Skeletal muscle tissue (tissue), 4 donors: Measurements from ENCODE around the gene RPGRIP1L. TPM values are rescaled to one million over a fixed set of nuclear protein-coding genes. Genes with fewer than 3 reads are reported as not detected.
"Not testable (repeated sequence)": the region's sequence is repeated elsewhere in the genome, so short reads cannot be mapped to it uniquely, and the experiment has no call there.

ENCODE experiments used
- H3K27ac ChIP-seq: one replicate; pipeline ENCODE4 v1.7.0; 2013; ENCODE audit warnings: mild to moderate bottlenecking, low read depth, low read length, inconsistent platforms
- H3K27me3 ChIP-seq, 3 donors: one replicate each; pipeline ENCODE4 v1.7.0; 2013; ENCODE audit warnings: low read length in 3 of 3; ENCODE audit not compliant: control insufficient read depth in 3 of 3, insufficient read depth in 3 of 3
- H3K36me3 ChIP-seq, 3 donors: one replicate each; pipeline ENCODE4 v1.7.0; 2013; ENCODE audit warnings: low read length in 3 of 3; ENCODE audit not compliant: control insufficient read depth in 3 of 3, insufficient read depth in 3 of 3
- H3K4me1 ChIP-seq, 3 donors: one replicate each; pipeline ENCODE4 v1.7.0; 2013; ENCODE audit warnings: low read length in 3 of 3, mild to moderate bottlenecking in 3 of 3; ENCODE audit not compliant: control insufficient read depth in 3 of 3, insufficient read depth in 3 of 3
- H3K4me3 ChIP-seq, 3 donors: one replicate each; pipeline ENCODE4 v1.7.0; 2013; ENCODE audit warnings: low read length in 3 of 3
- H3K9ac ChIP-seq, 3 donors: one replicate each; pipeline ENCODE4 v1.7.0; 2013; ENCODE audit warnings: low read length in 3 of 3, mild to moderate bottlenecking in 3 of 3, moderate library complexity in 2 of 3, low read depth in 1 of 3
- H3K9me3 ChIP-seq, 3 donors: one replicate each; pipeline ENCODE4 v1.7.0; 2013; ENCODE audit warnings: low read length in 3 of 3; ENCODE audit not compliant: control insufficient read depth in 3 of 3
- total RNA-seq: library from RNA; depleted of rRNA; stranded (reverse); fragments of >200 nt; gene quantifications from one replicate; pipeline ENCODE4 v1.2.3, GENCODE V29; 2014
- donor health status: Osteomylitis.

Gene RPGRIP1L
- total RNA-seq, 1 donor from 2014 or later: 13.6 TPM

DNA sequence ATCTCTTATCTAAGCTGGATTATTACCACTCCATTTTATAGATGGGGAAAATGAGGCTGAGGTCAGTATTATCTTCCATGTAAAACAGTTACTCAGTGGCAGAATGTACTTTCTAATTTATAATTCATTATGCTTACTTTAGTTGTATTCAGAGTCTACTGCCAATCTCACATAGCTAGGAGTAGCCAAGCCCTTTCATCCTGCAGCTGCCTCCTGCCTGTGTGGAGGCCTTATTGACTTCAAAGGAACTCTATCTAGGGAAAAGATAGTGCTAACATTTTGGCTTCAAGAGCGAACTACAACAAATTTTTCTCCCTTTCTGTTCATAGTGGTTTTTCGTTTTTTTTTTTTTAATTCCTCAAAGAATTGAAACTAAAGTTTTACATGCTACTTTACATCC, 12.9 kb downstream of the RPGRIP1L start:
- Histone ChIP-seq H3K27me3 (no peaks in the 10 kb centered on the region), H3K4me1 (no peaks in the 10 kb centered on the region), H3K27ac (no peak overlapping the region), H3K36me3 (peaks cover 0 to 7% (median 4%) of the 10 kb centered on the region in 3 donors), H3K4me3 (no peak overlapping the region), H3K9ac (no peak overlapping the region), H3K9me3 (no peaks in the 10 kb centered on the region)

DNA sequence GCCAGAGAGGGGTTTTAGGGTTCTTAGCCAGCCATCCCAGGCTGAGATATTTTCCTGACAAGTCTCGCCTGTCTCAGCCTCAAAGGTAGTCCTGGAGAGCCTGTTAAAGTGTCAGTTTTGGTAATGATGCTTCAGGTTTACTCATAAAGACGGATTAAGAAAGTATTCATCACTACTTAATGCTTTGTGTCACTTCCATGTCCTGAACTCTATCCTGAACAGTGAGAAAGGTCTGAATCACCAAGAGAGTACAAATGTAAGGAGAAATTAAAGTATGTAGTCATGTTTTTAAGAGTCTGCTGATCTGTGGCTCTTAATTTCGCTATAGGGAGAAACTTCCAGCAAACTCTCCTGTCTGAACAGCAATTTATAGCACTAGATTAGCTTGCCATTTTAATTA, 14.0 kb downstream of the RPGRIP1L start:
- H3K4me3 ChIP-seq: no peak overlapping the region
- H3K4me1 ChIP-seq: no peaks in the 10 kb centered on the region
- no peak overlapping the region for H3K27ac ChIP-seq
- no peak overlapping the region for H3K9ac ChIP-seq
- no peaks in the 10 kb centered on the region for H3K9me3 ChIP-seq
- peaks cover 0 to 5% (median 4%) of the 10 kb centered on the region in 3 donors for H3K36me3 ChIP-seq
- no peaks in the 10 kb centered on the region for H3K27me3 ChIP-seq

DNA sequence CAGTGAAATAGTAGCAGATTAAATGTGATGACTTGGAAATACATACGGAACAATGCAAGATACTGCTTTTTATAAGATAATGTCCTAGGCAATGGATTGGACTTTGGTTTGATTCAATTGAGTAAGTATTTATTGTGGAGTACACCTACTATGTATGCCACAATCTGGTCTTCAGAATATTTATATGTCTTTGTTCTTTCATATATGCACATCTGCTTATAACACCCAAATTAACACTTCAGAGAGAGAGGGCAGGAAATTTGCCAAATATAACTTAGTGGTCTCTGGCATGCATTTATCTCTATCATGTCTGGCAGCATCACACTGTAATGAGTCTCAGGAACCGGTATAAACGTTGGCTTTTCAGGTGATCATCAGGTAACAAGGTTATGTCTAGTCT, 16.9 kb downstream of the RPGRIP1L start:
- Histone ChIP-seq H3K27ac (no peak overlapping the region), H3K4me3 (no peak overlapping the region), H3K27me3 (no peaks in the 10 kb centered on the region), H3K36me3 (peaks cover 0 to 4% (median 3%) of the 10 kb centered on the region in 3 donors), H3K9ac (no peak overlapping the region), H3K4me1 (no peaks in the 10 kb centered on the region), H3K9me3 (no peaks in the 10 kb centered on the region)

DNA sequence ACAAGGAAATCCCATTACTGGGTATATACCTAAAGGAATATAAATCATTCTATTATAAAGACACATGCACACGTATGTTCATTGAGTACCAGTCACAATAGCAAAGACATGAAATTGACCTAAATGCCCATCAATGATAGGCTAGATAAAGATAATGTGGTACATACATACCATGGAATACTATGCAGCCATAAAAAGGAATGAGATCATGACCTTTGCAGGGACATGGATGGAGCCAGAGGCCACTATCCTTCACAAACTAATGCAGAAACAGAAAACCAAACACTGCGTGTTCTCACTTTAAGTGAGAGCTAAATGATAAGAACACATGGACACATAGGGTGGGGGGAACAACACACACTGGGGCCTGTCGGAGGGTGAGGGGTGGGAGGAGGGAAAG, 18.3 kb downstream of the RPGRIP1L start:
- H3K4me1 ChIP-seq, H3K9me3 ChIP-seq, H3K27ac ChIP-seq, H3K27me3 ChIP-seq, H3K9ac ChIP-seq, H3K4me3 ChIP-seq, H3K36me3 ChIP-seq: not testable (repeated sequence)

DNA sequence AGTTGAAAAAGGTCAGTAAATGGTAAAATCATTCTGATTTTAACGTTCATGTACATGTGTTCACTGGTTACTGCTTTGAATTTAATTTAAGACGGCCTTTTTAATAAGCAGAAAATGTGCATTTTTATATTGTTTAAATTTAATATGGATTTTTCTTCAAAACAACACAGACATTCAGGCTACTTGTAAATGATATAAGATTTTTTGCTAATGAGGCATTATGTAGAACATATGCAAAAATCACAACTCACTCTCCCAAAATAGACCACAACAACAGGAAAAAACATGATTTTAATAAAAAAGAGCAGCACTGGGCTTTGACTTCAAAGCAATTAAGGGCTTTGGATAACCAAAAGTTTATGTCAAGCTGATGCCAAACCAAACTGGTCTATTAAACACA, 22.3 kb downstream of the RPGRIP1L start:
- no peaks in the 10 kb centered on the region for H3K4me1 ChIP-seq
- peaks cover 0 to 4% (median 3%) of the 10 kb centered on the region in 3 donors for H3K36me3 ChIP-seq
- no peaks in the 10 kb centered on the region for H3K9me3 ChIP-seq

DNA sequence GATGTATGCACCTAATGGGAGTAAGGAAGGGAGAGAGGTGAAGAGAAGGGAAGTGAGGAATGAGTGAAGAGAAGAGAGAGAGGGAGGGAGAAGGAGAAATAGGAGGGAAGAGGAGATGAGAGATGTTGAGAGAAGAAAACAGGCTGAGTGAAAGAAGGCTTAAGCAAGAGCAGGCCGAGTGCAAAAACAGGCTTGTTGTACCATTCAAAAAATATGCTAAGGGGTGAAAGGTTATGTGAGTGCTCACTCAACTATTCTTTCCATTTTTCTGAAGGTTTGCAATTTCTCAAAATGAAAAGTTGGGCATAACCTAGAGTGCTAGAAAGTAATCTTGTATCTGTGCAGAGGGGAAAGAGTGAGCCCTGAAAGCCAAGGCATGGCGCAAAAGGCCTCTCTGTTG, 22.9 kb downstream of the RPGRIP1L start:
- Histone ChIP-seq H3K4me3 (no peak overlapping the region), H3K9me3 (no peaks in the 10 kb centered on the region), H3K27ac (no peak overlapping the region), H3K4me1 (no peaks in the 10 kb centered on the region), H3K27me3 (no peaks in the 10 kb centered on the region), H3K36me3 (peaks cover 0 to 3% (median 0%) of the 10 kb centered on the region in 3 donors), H3K9ac (no peak overlapping the region)

More for the DNA sequence above, 22.3 kb downstream of the RPGRIP1L start:
- H3K27me3 ChIP-seq: no peaks in the 10 kb centered on the region
- H3K4me3 ChIP-seq: no peak overlapping the region
- H3K27ac ChIP-seq: no peak overlapping the region
- no peak overlapping the region for H3K9ac ChIP-seq

DNA sequence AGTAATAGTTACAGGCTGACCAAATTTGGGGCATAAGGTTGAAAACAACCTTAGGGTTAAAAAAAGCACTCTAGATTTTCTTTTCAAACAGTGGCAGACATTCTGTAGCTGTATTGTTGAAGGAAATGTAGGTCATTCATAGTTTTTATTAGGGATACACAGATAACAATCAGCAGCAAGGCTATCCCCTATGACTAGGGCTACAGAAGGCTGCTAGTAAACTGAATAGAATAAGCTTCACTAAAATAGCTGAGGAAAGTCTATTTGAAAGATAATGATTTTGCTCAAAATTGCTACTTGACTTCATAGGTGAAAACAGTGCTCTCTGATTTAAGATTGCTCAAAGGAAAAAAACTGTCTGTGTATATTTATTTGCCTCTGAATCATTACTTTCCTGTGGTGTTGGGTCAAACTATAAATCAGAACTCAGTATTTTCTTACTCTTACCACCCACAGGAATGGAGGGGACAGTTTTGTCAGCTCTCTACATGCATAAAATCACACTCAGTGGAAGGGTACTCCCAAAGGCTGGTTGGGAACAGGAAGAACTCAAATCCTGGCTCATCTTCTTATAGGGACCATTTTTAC, 24.8 kb downstream of the RPGRIP1L start:
- H3K36me3 ChIP-seq: no peaks in the 10 kb centered on the region
- no peaks in the 10 kb centered on the region for H3K27me3 ChIP-seq
- no peak overlapping the region for H3K9ac ChIP-seq
- no peak overlapping the region for H3K4me3 ChIP-seq
- no peak overlapping the region for H3K27ac ChIP-seq
- H3K9me3 ChIP-seq: no peaks in the 10 kb centered on the region
- no peaks in the 10 kb centered on the region for H3K4me1 ChIP-seq

DNA sequence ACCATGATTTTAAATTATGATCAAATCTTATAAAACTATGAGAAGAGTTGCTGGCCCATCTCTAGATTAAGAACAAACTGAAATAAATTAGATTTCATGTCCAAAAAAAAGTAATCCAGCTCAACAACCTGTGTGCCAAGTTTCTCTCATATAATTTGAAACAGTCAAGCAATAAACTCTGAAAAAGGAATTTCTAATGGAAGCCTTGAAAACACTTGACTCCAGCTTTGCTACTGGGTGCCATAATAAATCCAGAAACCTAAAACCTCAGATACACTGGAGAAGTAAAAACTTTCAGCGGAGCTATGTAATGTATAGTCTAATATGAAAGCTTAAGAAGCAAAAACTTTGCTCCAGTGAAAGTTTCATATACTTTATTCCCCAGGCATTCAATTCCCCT, 25.5 kb downstream of the RPGRIP1L start:
- no peak overlapping the region for H3K4me3 ChIP-seq
- H3K9me3 ChIP-seq: no peaks in the 10 kb centered on the region
- no peaks in the 10 kb centered on the region for H3K36me3 ChIP-seq
- no peak overlapping the region for H3K27ac ChIP-seq
- H3K4me1 ChIP-seq: no peaks in the 10 kb centered on the region
- H3K9ac ChIP-seq: no peak overlapping the region
- H3K27me3 ChIP-seq: no peaks in the 10 kb centered on the region

DNA sequence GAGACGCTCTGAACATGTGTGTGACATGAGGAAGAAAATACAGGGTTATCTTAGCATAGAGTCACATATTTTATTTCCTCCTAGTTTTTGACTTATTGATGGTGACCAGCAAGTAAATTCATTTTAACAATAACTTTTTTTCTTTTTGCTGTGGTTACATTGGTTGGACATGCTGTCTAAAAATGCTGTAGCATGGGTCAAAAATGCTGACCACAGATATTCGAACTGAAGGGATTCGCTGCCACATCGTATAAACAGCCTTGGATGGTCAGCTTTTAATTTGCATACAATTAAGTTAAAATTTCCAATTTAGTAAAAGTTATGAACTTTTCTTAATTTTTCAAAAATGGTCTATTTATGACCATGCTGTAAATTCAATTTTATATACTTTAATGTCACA, 30.5 kb downstream of the RPGRIP1L start:
- H3K9me3 ChIP-seq: no peaks in the 10 kb centered on the region
- H3K27ac ChIP-seq: no peak overlapping the region
- H3K4me1 ChIP-seq: no peaks in the 10 kb centered on the region
- no peak overlapping the region for H3K4me3 ChIP-seq
- H3K27me3 ChIP-seq: no peaks in the 10 kb centered on the region
- H3K36me3 ChIP-seq: no peaks in the 10 kb centered on the region
- no peak overlapping the region for H3K9ac ChIP-seq

DNA sequence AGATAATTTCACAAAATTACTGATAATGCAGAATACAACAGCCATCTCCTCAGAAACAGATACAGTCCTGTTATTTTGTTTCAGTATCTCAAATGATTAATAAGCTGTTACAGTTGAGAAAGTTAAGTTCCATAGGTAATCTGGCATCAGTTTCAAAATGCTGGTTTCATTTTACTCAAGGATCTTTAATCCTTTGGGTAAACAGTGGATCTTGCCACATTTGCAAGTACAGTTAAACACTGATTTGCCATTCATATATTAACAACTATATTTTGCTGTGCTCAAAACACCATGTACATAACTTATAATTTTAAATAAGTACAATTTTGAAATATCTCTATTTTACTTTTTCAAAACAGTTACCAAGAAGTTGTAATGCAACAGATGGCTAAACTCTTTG, 31.2 kb downstream of the RPGRIP1L start:
- Histone ChIP-seq H3K27ac (no peak overlapping the region), H3K27me3 (no peaks in the 10 kb centered on the region), H3K4me3 (no peak overlapping the region), H3K9ac (no peak overlapping the region), H3K36me3 (no peaks in the 10 kb centered on the region), H3K4me1 (no peaks in the 10 kb centered on the region), H3K9me3 (no peaks in the 10 kb centered on the region)

DNA sequence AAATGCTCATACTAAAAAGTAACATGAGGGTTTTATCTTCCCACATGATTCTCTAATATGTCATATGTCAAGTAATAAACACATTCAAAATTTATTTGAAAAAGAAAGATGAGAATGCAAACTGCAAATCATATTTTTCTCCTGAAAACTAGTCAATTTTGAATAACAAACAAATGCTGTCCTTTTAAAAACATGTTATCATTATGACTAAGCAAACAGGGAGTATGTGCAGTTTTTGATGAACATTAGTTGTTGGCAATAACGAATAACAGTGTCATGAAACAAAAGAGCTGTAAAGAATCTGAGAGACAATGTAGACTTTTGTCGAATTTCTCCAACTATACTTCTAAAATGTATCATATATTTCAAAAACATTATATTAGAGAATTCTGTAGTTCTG, 34.8 kb downstream of the RPGRIP1L start:
- no peak overlapping the region for H3K4me3 ChIP-seq
- H3K9ac ChIP-seq: no peak overlapping the region
- no peaks in the 10 kb centered on the region for H3K4me1 ChIP-seq
- no peaks in the 10 kb centered on the region for H3K9me3 ChIP-seq
- no peak overlapping the region for H3K27ac ChIP-seq
- no peaks in the 10 kb centered on the region for H3K36me3 ChIP-seq
- H3K27me3 ChIP-seq: no peaks in the 10 kb centered on the region
